Panc1 (cell line): ENCODE data around the gene CLCN4. TPM values are rescaled to one million over a fixed set of nuclear protein-coding genes. Genes with fewer than 3 reads are reported as not detected.

Experiments used
- ATAC-seq: fragments of 200-7000 bp; cut with Tn5 transposase; 2 replicates; pipeline ENCODE4 v1.9.1; 2020; ENCODE audit warnings: mild to moderate bottlenecking, moderate library complexity
- BruUV-seq: library from RNA; stranded (reverse); fragments of 400-500 nt; replicated peaks from 2 replicates; lab custom pipeline; 2021; lab: Mats Ljungman, UMichigan
- CTCF ChIA-PET: fragments of 300-600 bp; sonication (Branson Sonifier 250); formaldehyde crosslinking; loops from one replicate; lab custom pipeline; 2022; ENCODE audit warnings: antibody characterized with exemption; lab: Charles Lee
- POLR2A ChIA-PET: fragments of 300-600 bp; sonication (Branson Sonifier 250); formaldehyde crosslinking; loops from one replicate; lab custom pipeline; 2022; ENCODE audit warnings: antibody characterized with exemption; lab: Charles Lee
- DNase-seq: peaks from one replicate; pipeline ENCODE4 v3.0.0-alpha.2; 2010; ENCODE audit warnings: low read depth, low spot score
- H3K27ac ChIP-seq: 2 replicates; pipeline ENCODE4 v1.5.1; 2011; ENCODE audit warnings: mild to moderate bottlenecking, low read length, inconsistent platforms
- H3K27me3 ChIP-seq: fragments of 200-500 bp; sonication (Bioruptor generic); 2 replicates; pipeline ENCODE4 v1.6.0; 2014; ENCODE audit warnings: low read length, inconsistent platforms; ENCODE audit not compliant: control insufficient read depth, insufficient read depth
- H3K36me3 ChIP-seq: fragments of 200-500 bp; sonication (Bioruptor generic); 2 replicates; pipeline ENCODE4 v1.5.1; 2014; ENCODE audit warnings: inconsistent platforms, mild to moderate bottlenecking, low read length, moderate library complexity; ENCODE audit not compliant: control insufficient read depth, insufficient read depth
- H3K4me1 ChIP-seq: 2 replicates; pipeline ENCODE4 v1.5.1; 2011; ENCODE audit warnings: inconsistent platforms, mild to moderate bottlenecking, low read length, moderate library complexity; ENCODE audit not compliant: control insufficient read depth, insufficient read depth
- H3K4me3 ChIP-seq, 2 experiments: 2 replicates each; pipeline ENCODE4 v1.5.1; 2011 to 2012; ENCODE audit warnings: low read depth in 2 of 2, low read length in 2 of 2, mild to moderate bottlenecking in 2 of 2, inconsistent platforms in 1 of 2, moderate library complexity in 1 of 2
- H3K9me3 ChIP-seq: fragments of 200-500 bp; sonication (Bioruptor generic); 2 replicates; pipeline ENCODE4 v1.5.1; 2014; ENCODE audit warnings: low read depth, mild to moderate bottlenecking, inconsistent platforms, low read length, moderate library complexity; ENCODE audit not compliant: control insufficient read depth, insufficient read depth
- CTCF ChIP-seq: fragments of 450-650 bp; IDR thresholded peaks from 2 replicates; pipeline ENCODE4 v1.5.1; 2017; ENCODE audit warnings: mild to moderate bottlenecking
- POLR2AphosphoS5 ChIP-seq: IDR thresholded peaks from 2 replicates; pipeline ENCODE4 v1.6.1; 2012; ENCODE audit warnings: mild to moderate bottlenecking, low read depth, low read length, moderate library complexity
- REST ChIP-seq, 2 experiments: IDR thresholded peaks; 2 replicates each; pipeline ENCODE4 v1.6.1; 2011 to 2012; ENCODE audit warnings: low read depth in 2 of 2, control low read depth in 1 of 2, low read length in 1 of 2, mild to moderate bottlenecking in 1 of 2, moderate library complexity in 1 of 2; ENCODE audit not compliant: insufficient read depth in 1 of 2
- SIN3A ChIP-seq: IDR thresholded peaks from 2 replicates; pipeline ENCODE4 v1.6.1; 2012; ENCODE audit warnings: low read depth, mild to moderate bottlenecking, low read length, moderate library complexity, borderline replicate concordance; ENCODE audit not compliant: insufficient read depth
- TCF7L2 ChIP-seq: IDR thresholded peaks from 2 replicates; pipeline ENCODE4 v1.6.1; 2011; ENCODE audit warnings: mild to moderate bottlenecking, low read depth, low read length, inconsistent platforms
- in situ Hi-C: cut with HindIII; loops from 2 replicates; pipeline ENCODE4 v1.10.0; 2016; ENCODE audit warnings: low sequenced_read_pairs, low pct_unique_long_range_greater_than_20kb
- intact Hi-C: fragments of 100-400 bp; cut with micrococcal nuclease; formaldehyde crosslinking; loops from one replicate; pipeline ENCODE4 v1.10.0; 2022; ENCODE audit not compliant: unreplicated experiment
- total RNA-seq: library from RNA; stranded (reverse); gene quantifications from one replicate; pipeline ENCODE4 v1.2.1, GENCODE V29; 2021; ENCODE audit not compliant: unreplicated experiment

The CLCN4 gene
- total RNA-seq, 1 experiment from 2014 or later = 2.5 TPM

GRCh38 chrX:10134921-10135320, 21.9 kb upstream of the CLCN4 start:
- no peak overlapping the region for H3K27ac ChIP-seq
- H3K4me1 ChIP-seq = no peaks in the 10 kb centered on the region
- ATAC-seq (no peak), DNase-seq (no peak)
- no peaks in the 10 kb centered on the region for H3K36me3 ChIP-seq
- POLR2A ChIA-PET = no interaction called here
- intact Hi-C loops = no loop called here
- no peak for TF ChIP-seq CTCF
- TF ChIP-seq SIN3A = no peak
- TF ChIP-seq TCF7L2 = no peak
- no peak for TF ChIP-seq REST (IDR thresholded peaks at IDR 0.05; ENCODE audit: insufficient read depth in 1 of 2, low read depth in 2 of 2, low read length in 1 of 2)
- no peak for TF ChIP-seq POLR2AphosphoS5
- CTCF ChIA-PET = no interaction called here
- no peak overlapping the region for H3K4me3 ChIP-seq
- no peaks in the 10 kb centered on the region for H3K27me3 ChIP-seq
- in situ Hi-C loops = no loop called here
- H3K9me3 ChIP-seq = no peaks in the 10 kb centered on the region
- BruUV-seq = no TSS peak

- in situ Hi-C loops = no loop called here
- TF ChIP-seq TCF7L2 (no peak), REST (IDR thresholded peaks at IDR 0.05; ENCODE audit: insufficient read depth in 1 of 2, low read depth in 2 of 2, low read length in 1 of 2) (no peak)
- DNase-seq = no peak
Measured at GRCh38 chrX:10135561-10136399, 21.0 kb upstream of the CLCN4 start.

More at GRCh38 chrX:10135561-10136399, 21.0 kb upstream of the CLCN4 start:
- Histone ChIP-seq H3K4me3 (no peak overlapping the region), H3K4me1 (no peaks in the 10 kb centered on the region), H3K9me3 (no peaks in the 10 kb centered on the region), H3K27ac (no peak overlapping the region), H3K36me3 (no peaks in the 10 kb centered on the region), H3K27me3 (no peaks in the 10 kb centered on the region)
- BruUV-seq = no TSS peak
- no peak for ATAC-seq
- ChIA-PET CTCF (no interaction called here), POLR2A (no interaction called here)
- intact Hi-C loops = no loop called here
